ENCODE measurements around the gene NMT2.

NMT2 gene

GRCh38 chr10:15136129-15137035 lies 32.1 kb downstream of the NMT2 start:
- H3K4me3 ChIP-seq (ENCODE audit: low read length) = no peak overlapping the region
- no peak overlapping the region for H3K9ac ChIP-seq (ENCODE audit: low read depth, low read length)
- peaks cover 35% of the 10 kb centered on the region for H3K36me3 ChIP-seq (ENCODE audit: insufficient read depth, low read length)
- H3K4me1 ChIP-seq (ENCODE audit: control insufficient read depth, insufficient read depth, low read length) = peaks cover 5% of the 10 kb centered on the region
- H3K9me3 ChIP-seq (replicated peaks; ENCODE audit: low read length) = no peaks in the 10 kb centered on the region
- H3K27me3 ChIP-seq (ENCODE audit: control insufficient read depth, insufficient read depth, low read length) = no peaks in the 10 kb centered on the region
- H3K4me2 ChIP-seq (ENCODE audit: low read length) = no peak overlapping the region

GRCh38 chr10:15131330-15131729 lies 37.2 kb downstream of the NMT2 start:
- H3K9ac ChIP-seq (ENCODE audit: low read depth, low read length) = no peak overlapping the region
- peaks cover 55% of the 10 kb centered on the region for H3K36me3 ChIP-seq (ENCODE audit: insufficient read depth, low read length)
- H3K4me1 ChIP-seq (ENCODE audit: control insufficient read depth, insufficient read depth, low read length) = no peaks in the 10 kb centered on the region
- H3K4me2 ChIP-seq (ENCODE audit: low read length) = no peak overlapping the region
- H3K4me3 ChIP-seq (ENCODE audit: low read length) = no peak overlapping the region
- no peaks in the 10 kb centered on the region for H3K27me3 ChIP-seq (ENCODE audit: control insufficient read depth, insufficient read depth, low read length)
- H3K9me3 ChIP-seq (replicated peaks; ENCODE audit: low read length) = no peaks in the 10 kb centered on the region

- H3K9ac ChIP-seq (ENCODE audit: low read depth, low read length) = no peak overlapping the region
- H3K36me3 ChIP-seq (ENCODE audit: insufficient read depth, low read length) = peaks cover 39% of the 10 kb centered on the region
- no peaks in the 10 kb centered on the region for H3K27me3 ChIP-seq (ENCODE audit: control insufficient read depth, insufficient read depth, low read length)
- H3K4me2 ChIP-seq (ENCODE audit: low read length) = no peak overlapping the region
- no peaks in the 10 kb centered on the region for H3K9me3 ChIP-seq (replicated peaks; ENCODE audit: low read length)
- no peak overlapping the region for H3K4me3 ChIP-seq (ENCODE audit: low read length)
- peaks cover 34% of the 10 kb centered on the region for H3K4me1 ChIP-seq (ENCODE audit: control insufficient read depth, insufficient read depth, low read length)
These were observed 43.6 kb downstream of the NMT2 start for GRCh38 chr10:15124908-15125307.

- Histone ChIP-seq H3K4me3 (ENCODE audit: low read length) (no peak overlapping the region), H3K9me3 (replicated peaks; ENCODE audit: low read length) (no peaks in the 10 kb centered on the region), H3K36me3 (ENCODE audit: insufficient read depth, low read length) (peaks cover 41% of the 10 kb centered on the region), H3K4me1 (ENCODE audit: control insufficient read depth, insufficient read depth, low read length) (peaks cover 34% of the 10 kb centered on the region), H3K27me3 (ENCODE audit: control insufficient read depth, insufficient read depth, low read length) (no peaks in the 10 kb centered on the region), H3K4me2 (ENCODE audit: low read length) (no peak overlapping the region), H3K9ac (ENCODE audit: low read depth, low read length) (no peak overlapping the region)
These were observed 44.3 kb downstream of the NMT2 start for GRCh38 chr10:15124190-15124589.

- Histone ChIP-seq H3K4me3 (ENCODE audit: low read length) (no peak overlapping the region), H3K4me2 (ENCODE audit: low read length) (no peak overlapping the region), H3K4me1 (ENCODE audit: control insufficient read depth, insufficient read depth, low read length) (peaks cover 34% of the 10 kb centered on the region), H3K9ac (ENCODE audit: low read depth, low read length) (no peak overlapping the region), H3K9me3 (replicated peaks; ENCODE audit: low read length) (no peaks in the 10 kb centered on the region), H3K36me3 (ENCODE audit: insufficient read depth, low read length) (peaks cover 45% of the 10 kb centered on the region), H3K27me3 (ENCODE audit: control insufficient read depth, insufficient read depth, low read length) (no peaks in the 10 kb centered on the region)
These were observed 44.7 kb downstream of the NMT2 start for GRCh38 chr10:15123749-15124184.

GRCh38 chr10:15122477-15123030 lies 45.9 kb downstream of the NMT2 start:
- peak overlapping the region; percentile 9 for H3K9ac ChIP-seq (ENCODE audit: low read depth, low read length)
- H3K4me2 ChIP-seq (ENCODE audit: low read length) = no peak overlapping the region
- peaks cover 44% of the 10 kb centered on the region for H3K36me3 ChIP-seq (ENCODE audit: insufficient read depth, low read length)
- H3K9me3 ChIP-seq (replicated peaks; ENCODE audit: low read length) = no peaks in the 10 kb centered on the region
- no peak overlapping the region for H3K4me3 ChIP-seq (ENCODE audit: low read length)
- H3K27me3 ChIP-seq (ENCODE audit: control insufficient read depth, insufficient read depth, low read length) = no peaks in the 10 kb centered on the region
- peaks cover 34% of the 10 kb centered on the region for H3K4me1 ChIP-seq (ENCODE audit: control insufficient read depth, insufficient read depth, low read length)

GRCh38 chr10:15121707-15122106 lies 46.8 kb downstream of the NMT2 start:
- no peak overlapping the region for H3K4me2 ChIP-seq (ENCODE audit: low read length)
- H3K4me3 ChIP-seq (ENCODE audit: low read length) = no peak overlapping the region
- H3K9me3 ChIP-seq (replicated peaks; ENCODE audit: low read length) = no peaks in the 10 kb centered on the region
- H3K4me1 ChIP-seq (ENCODE audit: control insufficient read depth, insufficient read depth, low read length) = peaks cover 34% of the 10 kb centered on the region
- H3K27me3 ChIP-seq (ENCODE audit: control insufficient read depth, insufficient read depth, low read length) = no peaks in the 10 kb centered on the region
- H3K36me3 ChIP-seq (ENCODE audit: insufficient read depth, low read length) = peaks cover 44% of the 10 kb centered on the region
- no peak overlapping the region for H3K9ac ChIP-seq (ENCODE audit: low read depth, low read length)

- H3K4me3 ChIP-seq (ENCODE audit: low read length) = no peak overlapping the region
- peaks cover 34% of the 10 kb centered on the region for H3K4me1 ChIP-seq (ENCODE audit: control insufficient read depth, insufficient read depth, low read length)
- peak overlapping the region; percentile 52 for H3K9ac ChIP-seq (ENCODE audit: low read depth, low read length)
- peaks cover 36% of the 10 kb centered on the region for H3K36me3 ChIP-seq (ENCODE audit: insufficient read depth, low read length)
- H3K27me3 ChIP-seq (ENCODE audit: control insufficient read depth, insufficient read depth, low read length) = no peaks in the 10 kb centered on the region
- no peaks in the 10 kb centered on the region for H3K9me3 ChIP-seq (replicated peaks; ENCODE audit: low read length)
- H3K4me2 ChIP-seq (ENCODE audit: low read length) = peak overlapping the region; percentile 54
These were observed 48.0 kb downstream of the NMT2 start for GRCh38 chr10:15120523-15120922.

GRCh38 chr10:15118615-15119014 lies 49.9 kb downstream of the NMT2 start:
- H3K36me3 ChIP-seq (ENCODE audit: insufficient read depth, low read length) = peaks cover 22% of the 10 kb centered on the region

GRCh38 chr10:15116225-15116624 lies 52.3 kb downstream of the NMT2 start:
- Histone ChIP-seq H3K4me3 (ENCODE audit: low read length) (no peak overlapping the region), H3K9me3 (replicated peaks; ENCODE audit: low read length) (no peaks in the 10 kb centered on the region), H3K4me2 (ENCODE audit: low read length) (no peak overlapping the region), H3K9ac (ENCODE audit: low read depth, low read length) (no peak overlapping the region), H3K36me3 (ENCODE audit: insufficient read depth, low read length) (peaks cover 31% of the 10 kb centered on the region), H3K27me3 (ENCODE audit: control insufficient read depth, insufficient read depth, low read length) (no peaks in the 10 kb centered on the region), H3K4me1 (ENCODE audit: control insufficient read depth, insufficient read depth, low read length) (peaks cover 9% of the 10 kb centered on the region)

More at GRCh38 chr10:15118615-15119014, 49.9 kb downstream of the NMT2 start:
- Histone ChIP-seq H3K4me1 (ENCODE audit: control insufficient read depth, insufficient read depth, low read length) (peaks cover 30% of the 10 kb centered on the region), H3K9ac (ENCODE audit: low read depth, low read length) (no peak overlapping the region), H3K4me2 (ENCODE audit: low read length) (no peak overlapping the region), H3K27me3 (ENCODE audit: control insufficient read depth, insufficient read depth, low read length) (no peaks in the 10 kb centered on the region), H3K4me3 (ENCODE audit: low read length) (no peak overlapping the region), H3K9me3 (replicated peaks; ENCODE audit: low read length) (no peaks in the 10 kb centered on the region)

- Histone ChIP-seq H3K4me1 (ENCODE audit: control insufficient read depth, insufficient read depth, low read length) (no peaks in the 10 kb centered on the region), H3K4me3 (ENCODE audit: low read length) (no peak overlapping the region), H3K36me3 (ENCODE audit: insufficient read depth, low read length) (peaks cover 33% of the 10 kb centered on the region), H3K4me2 (ENCODE audit: low read length) (no peak overlapping the region), H3K9me3 (replicated peaks; ENCODE audit: low read length) (no peaks in the 10 kb centered on the region), H3K9ac (ENCODE audit: low read depth, low read length) (no peak overlapping the region), H3K27me3 (ENCODE audit: control insufficient read depth, insufficient read depth, low read length) (no peaks in the 10 kb centered on the region)
These were observed 54.7 kb downstream of the NMT2 start for GRCh38 chr10:15113766-15114165.

Measured in skeletal muscle satellite cell (primary cell).